GM21619 (cell line): ENCODE results near the gene CTR9.

Source experiments
- ATAC-seq: cut with Tn5 transposase; IDR thresholded peaks from one replicate; pipeline ENCODE4 v1.9.1; 2021; ENCODE audit not compliant: unreplicated experiment

CTR9 gene

GRCh38 chr11:10742460-10743208 lies 8.4 kb upstream of the CTR9 start:
- ATAC-seq: no peak

GRCh38 chr11:10743354-10744000 lies 7.6 kb upstream of the CTR9 start:
- ATAC-seq: peak; percentile 52

- ATAC-seq: no peak
Measured at GRCh38 chr11:10744206-10744605, 6.8 kb upstream of the CTR9 start.

- no peak for ATAC-seq
Measured at GRCh38 chr11:10746871-10747270, 4.2 kb upstream of the CTR9 start.

GRCh38 chr11:10747733-10748132 lies 3.3 kb upstream of the CTR9 start:
- no peak for ATAC-seq

- ATAC-seq: no peak
Measured at GRCh38 chr11:10749476-10749875, 1.6 kb upstream of the CTR9 start.

GRCh38 chr11:10751581-10751940 lies 515 bp downstream of the CTR9 start:
- ATAC-seq: peak; percentile 21

GRCh38 chr11:10752061-10752460 lies 1.0 kb downstream of the CTR9 start:
- no peak for ATAC-seq

GRCh38 chr11:10752486-10752885 lies 1.4 kb downstream of the CTR9 start:
- no peak for ATAC-seq

- no peak for ATAC-seq
Measured at GRCh38 chr11:10758957-10759356, 7.9 kb downstream of the CTR9 start.

GRCh38 chr11:10761085-10761698 lies 10.1 kb downstream of the CTR9 start:
- ATAC-seq: no peak

GRCh38 chr11:10762185-10762584 lies 11.1 kb downstream of the CTR9 start:
- ATAC-seq: peak; percentile 65

- peak; percentile 74 for ATAC-seq
Measured at GRCh38 chr11:10762913-10763421, 11.9 kb downstream of the CTR9 start.

GRCh38 chr11:10763766-10764165 lies 12.7 kb downstream of the CTR9 start:
- ATAC-seq: no peak

- ATAC-seq: no peak
Measured at GRCh38 chr11:10764412-10764811, 13.4 kb downstream of the CTR9 start.

GRCh38 chr11:10770626-10771254 lies 19.7 kb downstream of the CTR9 start:
- ATAC-seq: no peak

- no peak for ATAC-seq
Measured at GRCh38 chr11:10771457-10771856, 20.4 kb downstream of the CTR9 start.

- ATAC-seq: no peak
Measured at GRCh38 chr11:10774811-10775210, 23.8 kb downstream of the CTR9 start.

- no peak for ATAC-seq
Measured at GRCh38 chr11:10777393-10777793, 26.3 kb downstream of the CTR9 start.

GRCh38 chr11:10777806-10778205 lies 26.8 kb downstream of the CTR9 start:
- no peak for ATAC-seq

- no peak for ATAC-seq
Measured at GRCh38 chr11:10778217-10778970, 27.3 kb downstream of the CTR9 start.
